GM18873 (cell line): ENCODE results near the gene KRT16.
"Not testable (repeated sequence)": the region's sequence is repeated elsewhere in the genome, so short reads cannot be mapped to it uniquely, and the experiment has no call there.

Experiments
- ATAC-seq: cut with Tn5 transposase; IDR thresholded peaks from one replicate; pipeline ENCODE4 v1.9.1; 2021; ENCODE audit warnings: mild to moderate bottlenecking, moderate library complexity, moderate number of reproducible peaks; ENCODE audit not compliant: unreplicated experiment, low FRiP score

The KRT16 gene

DNA sequence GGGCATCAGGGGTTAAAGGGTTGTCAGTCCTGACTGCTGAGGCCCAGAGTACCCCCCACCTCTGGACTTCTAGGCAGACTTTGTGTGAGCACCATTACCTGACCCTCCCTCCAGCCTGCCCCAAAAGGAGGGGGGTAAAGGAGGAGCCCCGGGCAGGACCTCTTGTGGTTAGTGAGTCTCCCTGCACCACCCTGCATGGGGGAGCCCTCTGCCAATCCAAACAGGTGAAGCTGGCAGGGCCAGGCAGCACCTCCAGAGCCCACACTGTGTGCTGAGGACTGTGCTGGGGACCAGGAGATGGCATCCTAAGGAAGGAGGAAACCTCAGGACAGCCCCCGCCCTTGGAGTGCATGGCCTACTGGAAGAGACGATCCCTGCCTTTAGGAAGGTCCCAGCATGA is 23.3 kb downstream of the KRT16 start:
- ATAC-seq: no peak

DNA sequence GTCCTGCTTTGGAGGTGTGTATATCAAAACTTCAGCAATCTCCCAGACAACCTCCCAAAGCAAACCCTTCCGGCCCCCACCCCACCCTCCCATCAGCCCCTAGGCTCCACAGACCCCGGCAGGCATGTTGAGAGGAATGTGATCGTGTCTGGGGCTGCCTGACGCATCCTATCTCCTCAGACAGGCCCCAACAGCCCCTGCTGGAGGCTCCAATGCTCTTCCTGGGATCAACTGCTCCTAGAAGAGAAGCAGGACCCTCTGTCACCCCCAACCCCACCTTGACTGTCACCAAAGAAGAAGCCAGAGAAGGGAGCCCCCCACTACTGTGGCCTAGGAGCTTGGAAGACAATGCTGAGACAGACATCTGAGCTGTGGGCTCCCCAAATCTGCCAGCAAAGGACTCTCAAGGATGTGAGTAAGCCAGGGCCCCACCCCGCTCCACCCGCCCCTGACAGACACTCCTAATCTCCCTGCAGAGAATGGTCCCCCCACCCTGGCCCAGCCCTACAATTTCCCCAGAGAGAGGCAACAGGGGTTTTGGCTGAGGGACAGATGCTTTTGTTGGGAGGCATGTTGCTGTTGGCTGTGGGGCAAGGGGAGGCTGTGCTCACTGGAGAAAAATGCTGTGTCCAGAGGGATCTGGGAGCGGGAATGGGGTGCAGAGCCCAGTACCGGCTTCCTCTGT is 24.3 kb downstream of the KRT16 start:
- no peak for ATAC-seq

DNA sequence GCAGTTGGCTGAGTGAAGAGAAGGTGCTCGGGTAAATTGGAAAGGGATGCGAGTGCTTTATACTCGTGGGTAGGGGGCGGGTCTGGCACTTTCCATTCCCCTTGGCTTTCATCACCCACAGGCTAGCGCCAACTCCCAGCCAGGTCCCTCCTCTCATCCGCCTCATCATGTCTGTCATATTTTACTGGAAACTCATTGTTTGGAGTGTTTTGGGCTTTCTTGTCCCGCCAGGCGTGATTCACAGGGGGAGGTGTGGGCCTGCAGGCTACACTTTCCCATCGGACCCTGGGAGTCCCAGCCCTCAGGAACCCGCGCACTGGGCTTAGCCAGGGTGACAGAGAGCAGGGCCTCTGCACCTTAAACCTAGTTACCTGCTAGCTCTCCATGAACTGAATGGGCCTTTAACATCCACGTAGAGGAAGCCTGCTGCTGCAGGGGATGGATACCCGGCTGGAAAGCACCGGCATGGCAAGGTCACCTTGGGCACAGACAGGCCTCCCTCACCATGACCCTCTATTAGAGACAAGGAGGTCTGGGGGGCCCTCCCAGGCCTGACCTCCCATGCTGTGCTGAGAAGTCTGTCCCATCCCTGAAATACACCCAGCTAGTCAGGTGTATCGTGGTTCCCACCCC is 25.6 kb downstream of the KRT16 start, which contains the start of gene KRT14:
Gene KRT14, minus strand, starts transcription at position 33 of the 633 bp plus-strand sequence. CDS start 61 bp downstream, outside the sequence.
- no peak for ATAC-seq

DNA sequence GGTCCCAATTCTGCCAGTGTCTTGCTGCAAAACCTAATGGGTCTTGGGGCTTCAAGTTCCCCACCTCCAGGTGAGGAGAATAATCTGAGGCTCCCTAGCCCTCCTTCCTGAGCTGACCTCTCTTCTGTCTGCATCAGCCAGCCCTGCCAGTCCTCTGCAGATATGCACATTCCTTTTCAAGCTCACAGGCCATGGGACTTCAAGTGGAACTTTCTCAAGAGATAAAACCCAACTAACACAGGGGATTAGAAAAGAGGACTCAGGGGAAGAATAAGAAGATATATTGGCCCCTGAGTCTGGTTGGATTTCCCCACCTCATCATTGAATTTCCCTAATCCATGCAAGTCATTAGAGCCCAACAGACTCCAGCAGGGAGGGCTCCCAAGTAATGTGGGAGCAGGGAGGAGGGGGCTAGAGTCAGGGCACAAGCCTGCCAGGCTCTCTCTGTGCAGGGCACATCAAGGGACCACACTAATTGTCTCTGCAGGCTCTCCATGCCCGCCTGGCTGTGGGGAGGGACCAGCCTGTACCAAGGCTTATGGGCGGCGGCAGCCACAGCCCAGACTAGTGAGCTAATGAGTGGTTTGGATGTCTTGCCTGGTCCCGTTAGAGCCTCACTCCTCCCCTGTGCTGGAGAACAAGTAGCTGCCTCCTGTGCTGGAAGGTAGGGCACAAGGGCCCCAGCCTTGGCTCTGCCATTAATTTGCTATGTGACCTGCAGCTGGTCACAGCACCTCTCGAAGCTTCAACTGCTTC is 27.1 kb downstream of the KRT16 start:
- ATAC-seq: no peak

DNA sequence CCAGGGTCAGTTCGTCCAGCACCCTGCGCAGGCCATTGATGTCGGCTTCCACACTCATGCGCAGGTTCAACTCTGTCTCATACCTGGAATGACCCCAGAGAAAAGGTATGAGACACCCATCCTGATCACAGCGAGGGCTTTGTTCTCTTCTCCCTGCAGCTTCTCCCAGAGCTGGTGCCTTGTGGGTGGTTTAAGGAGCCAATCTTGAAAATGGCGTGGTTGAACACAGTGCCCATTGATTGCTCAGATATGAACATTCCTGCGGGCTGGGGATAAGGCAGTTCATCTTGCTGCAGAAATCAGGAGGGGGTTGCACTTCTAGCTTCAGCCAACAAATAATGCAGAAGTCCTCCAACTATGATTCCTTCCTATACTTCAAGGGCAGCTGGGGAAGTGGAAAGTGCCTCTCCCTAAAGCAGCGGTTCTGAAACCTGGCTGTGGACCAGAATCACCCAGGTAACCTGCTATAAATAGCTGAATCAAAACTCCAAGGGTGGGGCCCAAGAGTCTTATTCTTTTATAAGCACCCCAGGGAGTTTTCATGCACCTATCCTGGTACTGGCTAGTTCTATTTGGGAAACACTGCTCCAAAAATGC is 28.1 kb downstream of the KRT16 start:
- ATAC-seq: not testable (repeated sequence)

DNA sequence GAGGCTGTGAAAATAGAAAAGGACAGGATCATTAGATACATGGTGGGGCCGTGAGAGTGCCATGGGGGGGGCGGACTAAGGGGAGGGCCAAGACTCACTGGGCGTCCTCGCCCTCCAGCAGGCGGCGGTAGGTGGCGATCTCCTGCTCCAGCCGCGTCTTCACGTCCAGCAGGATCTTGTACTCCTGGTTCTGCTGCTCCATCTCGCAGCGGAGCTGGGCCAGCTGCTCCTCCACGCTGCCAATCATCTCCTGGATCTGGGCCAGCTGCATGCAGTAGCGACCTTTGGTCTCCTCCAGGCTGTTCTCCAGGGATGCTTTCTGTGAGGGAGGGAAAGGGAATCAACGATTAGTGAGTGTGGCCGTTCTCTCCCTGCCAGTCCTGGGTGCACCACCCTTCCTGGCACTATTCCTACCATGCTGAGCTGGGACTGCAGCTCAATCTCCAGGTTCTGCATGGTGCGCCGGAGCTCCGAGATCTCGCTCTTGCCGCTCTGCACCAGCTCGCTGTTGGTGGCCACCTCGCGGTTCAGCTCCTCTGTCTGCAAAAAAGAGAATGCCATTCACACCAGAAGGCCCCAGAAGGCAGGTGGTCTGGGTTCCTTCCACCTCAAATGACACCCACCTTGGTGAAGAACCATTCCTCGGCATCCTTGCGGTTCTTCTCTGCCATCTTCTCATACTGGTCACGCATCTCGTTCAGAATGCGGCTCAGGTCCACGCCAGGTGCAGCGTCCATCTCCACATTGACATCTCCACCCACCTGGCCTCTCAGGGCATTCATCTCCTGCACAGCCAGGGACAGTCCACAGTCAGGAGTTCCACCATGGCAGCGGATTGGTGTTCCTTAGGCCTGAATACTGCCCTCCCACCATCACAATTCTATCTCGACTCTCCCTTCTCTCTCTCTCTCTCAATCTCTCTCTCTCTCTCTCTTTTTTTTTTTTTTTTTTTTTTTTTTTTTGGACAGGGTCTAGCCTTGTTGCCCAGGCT is 29.1 kb downstream of the KRT16 start:
- ATAC-seq: no peak

DNA sequence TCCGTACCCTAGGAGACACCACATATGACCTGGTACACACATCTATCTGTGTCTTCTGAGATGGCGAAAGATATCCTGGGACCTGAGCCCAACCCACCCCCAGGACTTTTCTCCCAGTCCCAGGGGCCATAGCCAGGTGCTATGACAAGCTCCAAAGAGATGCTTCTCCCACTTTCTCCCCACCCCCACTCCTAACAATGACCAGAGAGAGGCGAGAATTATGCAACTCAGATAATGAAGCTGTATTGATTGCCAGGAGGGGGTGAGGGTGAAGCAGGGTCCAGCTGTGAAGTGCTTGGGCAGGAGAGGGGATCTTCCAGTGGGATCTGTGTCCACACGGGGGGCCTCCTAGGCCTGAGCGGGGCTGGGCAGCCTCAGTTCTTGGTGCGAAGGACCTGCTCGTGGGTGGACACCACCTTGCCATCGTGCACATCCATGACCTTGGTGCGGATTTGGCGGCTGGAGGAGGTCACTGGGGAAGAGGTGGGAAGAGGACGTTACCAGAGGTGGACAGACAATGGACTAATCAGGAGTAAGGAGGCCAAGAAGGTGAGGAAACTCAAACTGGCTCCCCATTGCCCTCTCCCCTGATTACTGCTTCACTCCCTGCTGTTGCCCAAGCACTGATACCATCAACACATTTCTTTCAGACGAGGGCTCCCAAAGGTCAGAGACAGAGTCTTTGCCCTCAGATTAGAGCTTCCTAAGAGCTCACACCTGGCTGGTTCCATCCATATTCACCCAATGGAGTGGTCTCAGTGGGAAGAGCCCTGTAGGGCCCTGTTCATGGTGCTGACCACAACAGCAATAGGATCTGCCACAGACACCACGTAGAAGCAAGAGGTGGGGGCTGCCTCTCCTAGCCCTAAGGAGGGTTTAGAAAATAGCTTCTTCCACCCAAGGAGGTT is 30.3 kb downstream of the KRT16 start:
- ATAC-seq: not testable (repeated sequence)

DNA sequence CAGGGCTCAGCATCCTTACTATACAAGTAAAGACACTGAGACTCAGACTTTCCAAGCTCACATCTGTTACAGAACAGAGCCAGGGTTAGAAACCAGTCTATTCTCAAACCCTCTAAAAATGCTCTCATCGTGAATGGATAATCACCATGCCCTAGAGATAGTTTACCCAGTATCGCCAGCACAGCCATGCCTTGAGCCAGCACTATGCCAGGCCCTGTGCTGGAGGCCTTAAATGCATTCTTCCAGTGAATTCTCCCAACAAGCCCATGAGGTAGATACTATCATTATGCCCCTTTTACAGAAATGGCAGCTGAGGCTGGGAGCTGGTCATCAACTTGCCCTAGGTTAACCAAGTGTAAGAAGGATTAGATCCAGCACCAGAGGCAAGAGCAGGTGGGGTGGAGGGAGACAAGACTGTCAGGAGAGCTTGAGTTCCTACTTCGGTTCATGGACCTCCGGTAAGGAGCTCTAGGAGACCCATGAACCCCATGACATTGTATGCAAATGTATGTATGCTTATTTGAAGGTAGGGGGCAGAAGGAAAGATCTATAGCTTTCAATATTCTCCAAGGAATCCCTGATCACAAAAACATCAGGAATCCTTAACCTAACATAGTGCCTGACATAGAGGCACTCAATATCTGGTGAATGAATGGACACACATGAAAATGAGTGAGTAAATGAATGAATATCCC is 31.1 kb downstream of the KRT16 start:
- no peak for ATAC-seq

DNA sequence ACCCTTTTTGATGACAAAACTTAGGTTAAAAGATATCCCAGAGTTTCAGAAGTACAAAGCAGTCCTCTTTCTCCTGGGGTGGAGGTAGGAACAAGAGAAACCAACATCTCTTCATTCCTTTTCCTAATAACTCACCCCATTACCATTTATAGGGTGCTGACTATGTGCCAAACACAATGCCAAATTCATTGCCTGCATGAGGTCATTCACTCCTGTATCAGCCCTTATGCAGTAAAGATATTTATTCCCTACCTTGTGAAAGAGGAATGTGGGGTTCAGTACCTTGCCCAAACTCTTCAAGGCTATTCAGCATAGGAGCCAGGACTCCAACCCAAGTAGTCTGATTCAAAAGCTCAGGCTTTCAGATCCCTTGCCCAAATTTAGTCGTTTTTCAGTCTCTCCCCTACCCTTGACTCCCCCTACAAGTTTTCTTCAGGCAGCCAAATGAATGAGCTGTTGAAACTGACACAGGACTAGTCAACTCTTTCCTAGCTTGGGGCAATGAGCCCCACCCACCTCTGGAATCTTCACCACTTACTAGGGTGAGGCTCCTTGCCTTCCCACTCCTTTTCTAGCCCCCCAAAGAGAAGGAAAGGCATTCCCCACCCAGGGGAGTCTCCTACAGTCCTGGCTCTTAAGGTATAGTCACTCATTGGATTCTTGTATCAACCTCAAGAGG is 31.7 kb downstream of the KRT16 start:
- no peak for ATAC-seq

DNA sequence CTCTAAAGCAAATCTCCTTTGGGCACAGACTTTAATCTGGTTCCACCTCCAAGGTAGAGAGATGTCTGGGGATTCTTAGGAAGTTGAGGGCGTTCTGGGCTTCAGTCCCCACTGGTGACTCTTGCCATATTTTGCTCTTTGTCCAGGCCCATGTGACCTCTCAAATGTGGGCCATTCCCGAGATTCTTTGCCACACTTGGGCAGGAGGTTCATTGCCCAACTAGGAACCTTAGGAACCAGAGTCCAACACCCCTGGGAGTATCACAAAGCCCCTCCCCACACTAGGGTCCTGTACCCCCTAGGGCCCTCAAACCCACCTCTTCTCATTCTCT is 32.4 kb downstream of the KRT16 start:
- ATAC-seq: no peak

DNA sequence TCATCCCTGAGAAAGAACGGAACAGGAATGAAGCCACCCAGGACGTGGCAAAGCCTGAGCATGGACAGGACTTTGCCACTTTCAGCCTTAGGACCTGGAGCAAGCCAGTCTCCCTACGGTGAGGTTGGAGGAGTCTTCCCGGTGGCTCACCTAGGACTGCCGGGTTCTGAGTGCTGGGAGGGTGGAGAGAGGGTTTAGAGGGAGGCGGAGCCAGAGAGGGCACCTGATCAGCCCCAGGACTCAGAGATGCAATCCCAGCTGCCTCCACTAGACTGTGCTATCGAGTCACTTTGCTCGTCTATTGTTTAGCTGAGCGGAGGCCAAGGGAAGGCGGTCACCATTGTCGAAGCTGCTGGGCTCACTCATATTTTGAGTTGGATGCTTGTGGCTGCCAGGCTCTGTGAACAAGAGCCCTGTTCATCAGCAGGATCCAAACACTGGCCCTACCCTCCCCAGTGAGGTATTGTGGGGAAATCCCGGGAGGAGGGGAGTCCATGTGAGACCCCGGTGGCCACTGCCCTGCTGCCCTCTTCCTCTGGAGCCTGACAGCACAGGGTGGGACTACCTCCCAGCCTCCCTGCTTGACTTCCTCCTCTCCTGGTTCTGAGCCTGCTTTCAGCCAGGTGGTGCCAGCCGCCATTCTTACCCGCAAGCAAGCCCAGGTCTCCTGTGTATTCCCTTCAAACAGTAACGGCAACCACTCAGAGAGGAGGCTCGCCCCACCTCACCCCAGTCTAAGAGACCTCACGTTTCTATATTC is 32.9 kb downstream of the KRT16 start:
- no peak for ATAC-seq

DNA sequence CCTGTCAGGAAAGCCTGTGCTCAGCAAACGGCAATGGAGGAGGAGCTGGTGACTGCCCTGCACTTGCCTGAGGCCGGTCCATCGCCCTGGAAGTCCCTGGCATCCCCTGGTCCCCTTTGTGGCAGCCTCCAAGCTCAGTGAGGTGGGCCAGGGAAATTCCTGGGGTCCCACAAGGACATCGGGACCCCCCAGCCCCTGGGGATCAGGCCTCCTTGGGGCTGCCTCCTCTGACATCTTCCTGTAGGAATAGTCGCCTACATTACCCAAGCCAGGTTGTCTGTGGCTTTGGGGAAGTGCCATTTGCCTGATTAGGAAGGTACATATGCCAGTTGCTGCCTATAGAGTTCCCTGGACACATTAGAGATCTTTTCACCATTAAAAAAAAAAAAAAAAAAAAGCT is 33.6 kb downstream of the KRT16 start:
- ATAC-seq: no peak

DNA sequence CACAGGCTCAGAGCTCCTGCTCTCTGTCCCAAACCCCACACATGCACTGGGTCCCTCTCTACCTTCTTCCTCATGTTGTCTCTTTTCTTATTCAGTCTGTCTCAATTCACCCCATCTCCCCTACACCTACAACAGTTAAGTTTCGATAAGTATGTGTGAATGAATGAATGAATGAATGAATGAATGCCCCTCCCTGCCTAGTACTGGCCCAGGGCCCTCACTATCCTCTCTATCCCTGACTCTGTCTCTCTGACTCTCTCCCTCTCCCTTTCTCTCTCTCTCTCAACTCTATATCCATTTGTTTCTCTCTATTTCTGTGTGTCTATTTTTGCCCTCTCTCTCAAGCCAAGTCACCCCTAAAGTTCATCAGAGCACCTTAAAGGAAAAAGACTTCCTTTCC is 34.0 kb downstream of the KRT16 start:
- no peak for ATAC-seq

DNA sequence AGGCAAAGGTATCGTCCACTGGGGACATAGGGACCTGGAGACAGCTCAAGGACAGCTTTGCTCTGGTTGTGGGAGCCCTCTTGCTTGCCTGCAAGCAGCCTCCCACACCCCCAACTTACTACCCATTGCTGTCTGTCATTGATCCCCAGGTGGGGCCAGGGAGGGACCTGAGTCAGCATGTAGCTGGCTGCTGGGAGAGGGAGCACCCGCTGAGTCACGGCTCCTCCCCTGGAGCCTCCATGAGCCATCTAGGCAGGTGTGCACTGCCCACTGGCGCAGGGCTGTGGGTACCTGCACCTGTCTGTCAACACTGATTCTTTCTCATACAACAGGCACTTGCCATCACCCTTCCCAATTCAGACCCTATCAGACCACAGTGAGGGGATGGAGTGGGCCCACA is 35.8 kb downstream of the KRT16 start:
- ATAC-seq: not testable (repeated sequence)

DNA sequence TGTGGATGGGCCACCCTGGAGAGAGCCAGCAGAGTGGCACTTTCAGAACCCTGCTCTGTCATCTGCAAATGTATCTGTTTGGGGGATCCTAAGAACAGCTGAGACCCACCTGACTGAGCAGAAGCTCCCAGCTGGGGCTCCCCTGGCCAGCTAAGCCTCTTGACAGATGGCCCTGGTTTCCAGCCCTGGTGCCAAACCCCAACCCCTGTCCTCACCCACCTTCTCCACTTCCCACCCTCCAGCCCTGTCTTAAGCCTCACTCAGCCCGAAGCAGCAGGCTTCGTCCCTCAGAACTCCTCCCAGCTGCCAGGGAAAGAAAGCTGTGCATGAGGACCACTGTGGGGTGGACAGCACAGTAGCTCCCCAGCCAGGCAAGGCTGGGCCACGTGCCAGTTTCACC is 37.2 kb downstream of the KRT16 start:
- no peak for ATAC-seq

DNA sequence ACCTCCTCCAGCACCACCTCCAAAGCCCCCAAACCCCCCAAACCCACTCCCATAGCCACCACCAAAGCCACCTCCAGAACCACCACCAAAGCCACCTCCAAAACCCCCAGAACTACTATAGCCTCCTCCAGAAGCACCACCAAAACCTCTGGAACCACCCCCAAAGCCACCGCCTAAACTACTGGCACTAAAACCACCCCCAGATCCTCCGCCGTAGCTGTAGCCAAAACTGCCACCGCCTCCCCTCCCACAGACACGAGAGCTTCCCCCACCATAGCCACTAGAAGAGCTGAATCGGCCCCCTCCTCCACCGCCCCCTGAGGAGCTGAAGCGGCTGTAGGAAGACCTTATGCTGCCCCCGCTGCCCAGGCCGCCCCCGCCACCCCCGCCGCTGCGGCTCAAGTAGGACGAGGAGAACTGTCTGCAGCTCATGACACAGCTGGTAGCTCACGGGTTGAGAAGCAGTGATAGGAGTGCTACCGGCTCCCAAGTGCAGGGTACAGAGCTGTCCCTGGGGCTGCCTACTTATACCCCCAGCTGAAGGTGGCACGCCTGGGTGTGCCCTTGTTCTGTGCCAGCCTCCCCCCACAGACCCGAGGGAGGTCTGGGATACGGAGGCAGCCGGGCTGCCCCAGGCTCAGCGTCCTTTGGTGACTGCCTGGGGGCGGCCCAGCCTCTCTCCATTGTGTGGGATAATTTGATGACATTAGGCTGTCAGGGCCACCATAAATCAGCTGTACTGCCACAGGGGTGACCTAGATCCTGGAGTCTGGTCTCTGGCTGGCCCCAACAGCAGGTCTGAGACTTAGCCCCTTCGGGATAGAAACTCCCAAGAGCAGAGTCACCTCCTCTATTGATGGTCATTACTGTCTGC is 40.8 kb downstream of the KRT16 start, which contains the start of gene KRT9:
Gene KRT9, minus strand, starts transcription at position 499 of the 874 bp plus-strand sequence. Its CDS starts 67 bp downstream, at position 432.
- ATAC-seq: no peak
